OCI-LY1 (cell line): ENCODE results near the gene CEBPZ.

Experiments used
- EZH2 ChIP-seq: fragments of 200-600 bp; sonication (generic), shearing (Covaris generic); IDR thresholded peaks from 2 replicates; pipeline ENCODE4 v1.8.0; 2017; ENCODE audit warnings: borderline replicate concordance, mixed run types, mild to moderate bottlenecking, antibody characterized with exemption, low read length, moderate library complexity, mixed read lengths
- TF ChIP-seq, protein P1 (sequence below): fragments of 200-600 bp; sonication (generic), shearing (Covaris generic); IDR thresholded peaks from 2 replicates; pipeline ENCODE4 v1.5.1; 2017; ENCODE audit warnings: mild to moderate bottlenecking, antibody characterized with exemption, low read length, moderate library complexity, mixed read lengths

DNA sequence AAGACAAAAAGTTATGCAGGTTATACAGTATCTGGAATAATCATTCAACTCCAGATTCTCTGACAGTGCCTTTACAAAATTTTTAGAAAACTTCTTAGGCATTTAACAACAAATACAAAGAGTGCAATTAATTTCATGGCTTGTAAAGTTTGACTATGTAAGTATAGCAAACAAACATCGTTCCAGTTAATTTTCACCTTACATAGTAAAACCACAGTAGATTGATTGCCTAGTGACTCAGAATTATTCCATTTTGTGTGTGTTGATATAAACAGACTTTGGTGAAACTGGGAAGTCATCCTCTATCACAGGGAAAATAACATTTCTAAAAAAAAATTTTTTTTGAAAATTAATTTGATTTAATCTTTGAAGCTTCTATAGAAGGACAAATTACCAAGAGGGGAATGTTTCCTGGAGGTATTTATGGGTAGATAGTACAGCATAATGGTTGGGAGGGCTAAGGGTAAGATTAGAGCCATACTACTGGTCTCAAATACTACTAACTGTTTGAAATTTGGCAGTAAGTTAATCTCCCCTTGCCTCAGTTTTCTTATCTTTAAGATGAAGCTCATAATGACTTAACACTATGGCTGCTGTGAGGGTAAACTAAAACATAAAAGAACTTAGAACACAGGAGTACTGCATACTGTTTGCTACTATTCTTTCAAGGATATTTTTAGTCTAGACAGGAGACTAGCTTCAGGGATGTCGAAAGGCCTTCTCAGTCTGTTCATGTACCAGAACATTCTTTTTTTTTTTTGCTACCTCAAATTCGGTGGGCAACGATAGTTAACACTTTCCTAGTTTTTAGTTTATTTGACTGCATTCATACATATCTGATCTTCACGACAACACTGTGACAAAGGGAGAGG lies 19.7 kb upstream of the CEBPZ start:
- TF ChIP-seq, protein P1, sequence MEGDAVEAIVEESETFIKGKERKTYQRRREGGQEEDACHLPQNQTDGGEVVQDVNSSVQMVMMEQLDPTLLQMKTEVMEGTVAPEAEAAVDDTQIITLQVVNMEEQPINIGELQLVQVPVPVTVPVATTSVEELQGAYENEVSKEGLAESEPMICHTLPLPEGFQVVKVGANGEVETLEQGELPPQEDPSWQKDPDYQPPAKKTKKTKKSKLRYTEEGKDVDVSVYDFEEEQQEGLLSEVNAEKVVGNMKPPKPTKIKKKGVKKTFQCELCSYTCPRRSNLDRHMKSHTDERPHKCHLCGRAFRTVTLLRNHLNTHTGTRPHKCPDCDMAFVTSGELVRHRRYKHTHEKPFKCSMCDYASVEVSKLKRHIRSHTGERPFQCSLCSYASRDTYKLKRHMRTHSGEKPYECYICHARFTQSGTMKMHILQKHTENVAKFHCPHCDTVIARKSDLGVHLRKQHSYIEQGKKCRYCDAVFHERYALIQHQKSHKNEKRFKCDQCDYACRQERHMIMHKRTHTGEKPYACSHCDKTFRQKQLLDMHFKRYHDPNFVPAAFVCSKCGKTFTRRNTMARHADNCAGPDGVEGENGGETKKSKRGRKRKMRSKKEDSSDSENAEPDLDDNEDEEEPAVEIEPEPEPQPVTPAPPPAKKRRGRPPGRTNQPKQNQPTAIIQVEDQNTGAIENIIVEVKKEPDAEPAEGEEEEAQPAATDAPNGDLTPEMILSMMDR = no peak
- no peak for TF ChIP-seq EZH2
